Measurements from ENCODE around the gene RINT1.

The RINT1 gene

GRCh38 chr7:105538339-105538738 lies 6.3 kb downstream of the RINT1 start:
- no peak for ATAC-seq

DNA sequence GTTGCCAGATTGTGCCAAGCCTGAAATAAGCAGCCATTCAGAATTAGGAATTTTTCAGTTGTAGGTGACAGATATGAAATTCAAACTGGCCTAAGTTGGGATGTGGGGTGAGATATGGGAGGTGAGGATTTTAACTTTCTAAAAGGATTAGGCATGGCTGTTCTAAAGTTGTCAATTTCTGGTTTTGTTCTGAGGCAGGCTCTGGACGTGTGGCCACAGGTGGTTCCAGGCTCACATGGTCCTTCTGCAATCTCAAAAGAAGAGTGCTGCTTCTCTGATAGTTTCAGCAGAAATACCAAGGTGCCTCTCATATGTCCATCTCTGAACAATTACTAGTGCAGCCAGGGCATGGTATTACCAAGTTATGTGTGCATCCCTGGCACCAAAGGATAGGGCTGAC lies 27.9 kb downstream of the RINT1 start:
- TF ChIP-seq ZNF70 (CRISPR knock-in tag; IDR thresholded peaks at IDR 0.05): no peak
- TF ChIP-seq SNAI2 (CRISPR knock-in tag; IDR thresholded peaks at IDR 0.05): no peak
- TF ChIP-seq ZNF565 (CRISPR knock-in tag; conservative IDR thresholded peaks at IDR 0.05; ENCODE audit: low read depth): no peak
- no peak for TF ChIP-seq ZFP30 (CRISPR knock-in tag; IDR thresholded peaks at IDR 0.05)
- TF ChIP-seq ZFP3 (CRISPR knock-in tag; IDR thresholded peaks at IDR 0.05): no peak
- TF ChIP-seq ISL1 (CRISPR knock-in tag; IDR thresholded peaks at IDR 0.05): no peak
- TF ChIP-seq, protein P1, sequence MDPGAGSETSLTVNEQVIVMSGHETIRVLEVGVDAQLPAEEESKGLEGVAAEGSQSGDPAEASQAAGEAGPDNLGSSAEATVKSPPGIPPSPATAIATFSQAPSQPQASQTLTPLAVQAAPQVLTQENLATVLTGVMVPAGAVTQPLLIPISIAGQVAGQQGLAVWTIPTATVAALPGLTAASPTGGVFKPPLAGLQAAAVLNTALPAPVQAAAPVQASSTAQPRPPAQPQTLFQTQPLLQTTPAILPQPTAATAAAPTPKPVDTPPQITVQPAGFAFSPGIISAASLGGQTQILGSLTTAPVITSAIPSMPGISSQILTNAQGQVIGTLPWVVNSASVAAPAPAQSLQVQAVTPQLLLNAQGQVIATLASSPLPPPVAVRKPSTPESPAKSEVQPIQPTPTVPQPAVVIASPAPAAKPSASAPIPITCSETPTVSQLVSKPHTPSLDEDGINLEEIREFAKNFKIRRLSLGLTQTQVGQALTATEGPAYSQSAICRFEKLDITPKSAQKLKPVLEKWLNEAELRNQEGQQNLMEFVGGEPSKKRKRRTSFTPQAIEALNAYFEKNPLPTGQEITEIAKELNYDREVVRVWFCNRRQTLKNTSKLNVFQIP (CRISPR knock-in tag; IDR thresholded peaks at IDR 0.05; ENCODE audit: borderline replicate concordance, low read depth): no peak
- TF ChIP-seq ZNF8 (CRISPR knock-in tag; IDR thresholded peaks at IDR 0.05): no peak
- no peak for TF ChIP-seq TOX (CRISPR knock-in tag; IDR thresholded peaks at IDR 0.05; ENCODE audit: borderline replicate concordance)
- TF ChIP-seq CSDC2 (CRISPR knock-in tag; IDR thresholded peaks at IDR 0.05): no peak
- TF ChIP-seq, protein P2, sequence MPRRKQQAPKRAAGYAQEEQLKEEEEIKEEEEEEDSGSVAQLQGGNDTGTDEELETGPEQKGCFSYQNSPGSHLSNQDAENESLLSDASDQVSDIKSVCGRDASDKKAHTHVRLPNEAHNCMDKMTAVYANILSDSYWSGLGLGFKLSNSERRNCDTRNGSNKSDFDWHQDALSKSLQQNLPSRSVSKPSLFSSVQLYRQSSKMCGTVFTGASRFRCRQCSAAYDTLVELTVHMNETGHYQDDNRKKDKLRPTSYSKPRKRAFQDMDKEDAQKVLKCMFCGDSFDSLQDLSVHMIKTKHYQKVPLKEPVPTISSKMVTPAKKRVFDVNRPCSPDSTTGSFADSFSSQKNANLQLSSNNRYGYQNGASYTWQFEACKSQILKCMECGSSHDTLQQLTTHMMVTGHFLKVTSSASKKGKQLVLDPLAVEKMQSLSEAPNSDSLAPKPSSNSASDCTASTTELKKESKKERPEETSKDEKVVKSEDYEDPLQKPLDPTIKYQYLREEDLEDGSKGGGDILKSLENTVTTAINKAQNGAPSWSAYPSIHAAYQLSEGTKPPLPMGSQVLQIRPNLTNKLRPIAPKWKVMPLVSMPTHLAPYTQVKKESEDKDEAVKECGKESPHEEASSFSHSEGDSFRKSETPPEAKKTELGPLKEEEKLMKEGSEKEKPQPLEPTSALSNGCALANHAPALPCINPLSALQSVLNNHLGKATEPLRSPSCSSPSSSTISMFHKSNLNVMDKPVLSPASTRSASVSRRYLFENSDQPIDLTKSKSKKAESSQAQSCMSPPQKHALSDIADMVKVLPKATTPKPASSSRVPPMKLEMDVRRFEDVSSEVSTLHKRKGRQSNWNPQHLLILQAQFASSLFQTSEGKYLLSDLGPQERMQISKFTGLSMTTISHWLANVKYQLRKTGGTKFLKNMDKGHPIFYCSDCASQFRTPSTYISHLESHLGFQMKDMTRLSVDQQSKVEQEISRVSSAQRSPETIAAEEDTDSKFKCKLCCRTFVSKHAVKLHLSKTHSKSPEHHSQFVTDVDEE (CRISPR knock-in tag; IDR thresholded peaks at IDR 0.05): no peak
- no peak for TF ChIP-seq OSR1 (CRISPR knock-in tag; IDR thresholded peaks at IDR 0.05)
- no peak for TF ChIP-seq TCF4 (CRISPR knock-in tag; IDR thresholded peaks at IDR 0.05; ENCODE audit: borderline replicate concordance)
- no peak for TF ChIP-seq RARB (CRISPR knock-in tag; IDR thresholded peaks at IDR 0.05)
- ATAC-seq: no peak

More at GRCh38 chr7:105538339-105538738, 6.3 kb downstream of the RINT1 start:
- TF ChIP-seq CREB5 (CRISPR knock-in tag; IDR thresholded peaks at IDR 0.05; ENCODE audit: low read depth): no peak
- TF ChIP-seq, protein P3, sequence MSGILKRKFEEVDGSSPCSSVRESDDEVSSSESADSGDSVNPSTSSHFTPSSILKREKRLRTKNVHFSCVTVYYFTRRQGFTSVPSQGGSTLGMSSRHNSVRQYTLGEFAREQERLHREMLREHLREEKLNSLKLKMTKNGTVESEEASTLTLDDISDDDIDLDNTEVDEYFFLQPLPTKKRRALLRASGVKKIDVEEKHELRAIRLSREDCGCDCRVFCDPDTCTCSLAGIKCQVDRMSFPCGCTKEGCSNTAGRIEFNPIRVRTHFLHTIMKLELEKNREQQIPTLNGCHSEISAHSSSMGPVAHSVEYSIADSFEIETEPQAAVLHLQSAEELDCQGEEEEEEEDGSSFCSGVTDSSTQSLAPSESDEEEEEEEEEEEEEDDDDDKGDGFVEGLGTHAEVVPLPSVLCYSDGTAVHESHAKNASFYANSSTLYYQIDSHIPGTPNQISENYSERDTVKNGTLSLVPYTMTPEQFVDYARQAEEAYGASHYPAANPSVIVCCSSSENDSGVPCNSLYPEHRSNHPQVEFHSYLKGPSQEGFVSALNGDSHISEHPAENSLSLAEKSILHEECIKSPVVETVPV (CRISPR knock-in tag; IDR thresholded peaks at IDR 0.05): no peak
- TF ChIP-seq ESRRG (CRISPR knock-in tag; IDR thresholded peaks at IDR 0.05): no peak
- TF ChIP-seq BACH2 (CRISPR knock-in tag; IDR thresholded peaks at IDR 0.05; ENCODE audit: borderline replicate concordance): no peak
- TF ChIP-seq ZNF70 (CRISPR knock-in tag; IDR thresholded peaks at IDR 0.05): no peak
- TF ChIP-seq SNAI2 (CRISPR knock-in tag; IDR thresholded peaks at IDR 0.05): no peak
- TF ChIP-seq RARB (CRISPR knock-in tag; IDR thresholded peaks at IDR 0.05): no peak
- TF ChIP-seq PPARA (CRISPR knock-in tag; IDR thresholded peaks at IDR 0.05; ENCODE audit: borderline replicate concordance): no peak
- TF ChIP-seq TCF4 (CRISPR knock-in tag; IDR thresholded peaks at IDR 0.05; ENCODE audit: borderline replicate concordance): no peak
- TF ChIP-seq PATZ1 (CRISPR knock-in tag; IDR thresholded peaks at IDR 0.05; ENCODE audit: borderline replicate concordance): no peak
- no peak for TF ChIP-seq OSR1 (CRISPR knock-in tag; IDR thresholded peaks at IDR 0.05)
- no peak for TF ChIP-seq ZNF565 (CRISPR knock-in tag; conservative IDR thresholded peaks at IDR 0.05; ENCODE audit: low read depth)
- TF ChIP-seq, protein P1 (CRISPR knock-in tag; IDR thresholded peaks at IDR 0.05; ENCODE audit: borderline replicate concordance, low read depth): no peak
- no peak for TF ChIP-seq ARNTL (CRISPR knock-in tag; IDR thresholded peaks at IDR 0.05; ENCODE audit: borderline replicate concordance, low read depth)
- no peak for TF ChIP-seq ZC3H10 (CRISPR knock-in tag; IDR thresholded peaks at IDR 0.05)
- TF ChIP-seq TOX (CRISPR knock-in tag; IDR thresholded peaks at IDR 0.05; ENCODE audit: borderline replicate concordance): no peak
- no peak for TF ChIP-seq ZFP30 (CRISPR knock-in tag; IDR thresholded peaks at IDR 0.05)
- TF ChIP-seq ISL1 (CRISPR knock-in tag; IDR thresholded peaks at IDR 0.05): no peak

Measured in SK-N-SH treated with all-trans-retinoic acid at 6 μM for 48 hours (cell line).